Panc1 (cell line): Measurements from ENCODE around the gene UNC80.

ENCODE experiments used
- POLR2AphosphoS5 ChIP-seq: IDR thresholded peaks from 2 replicates; pipeline ENCODE4 v1.6.1; 2012; ENCODE audit warnings: mild to moderate bottlenecking, low read depth, low read length, moderate library complexity
- SIN3A ChIP-seq: IDR thresholded peaks from 2 replicates; pipeline ENCODE4 v1.6.1; 2012; ENCODE audit warnings: low read depth, mild to moderate bottlenecking, low read length, moderate library complexity, borderline replicate concordance; ENCODE audit not compliant: insufficient read depth
- TCF7L2 ChIP-seq: IDR thresholded peaks from 2 replicates; pipeline ENCODE4 v1.6.1; 2011; ENCODE audit warnings: mild to moderate bottlenecking, low read depth, low read length, inconsistent platforms
- TF ChIP-seq, protein P1 (sequence below): fragments of 450-650 bp; IDR thresholded peaks from 2 replicates; pipeline ENCODE4 v1.5.1; 2017; ENCODE audit warnings: mild to moderate bottlenecking
- TF ChIP-seq, protein P2 (sequence below), 2 experiments: IDR thresholded peaks; 2 replicates each; pipeline ENCODE4 v1.6.1; 2011 to 2012; ENCODE audit warnings: low read depth in 2 of 2, control low read depth in 1 of 2, low read length in 1 of 2, mild to moderate bottlenecking in 1 of 2, moderate library complexity in 1 of 2; ENCODE audit not compliant: insufficient read depth in 1 of 2

DNA sequence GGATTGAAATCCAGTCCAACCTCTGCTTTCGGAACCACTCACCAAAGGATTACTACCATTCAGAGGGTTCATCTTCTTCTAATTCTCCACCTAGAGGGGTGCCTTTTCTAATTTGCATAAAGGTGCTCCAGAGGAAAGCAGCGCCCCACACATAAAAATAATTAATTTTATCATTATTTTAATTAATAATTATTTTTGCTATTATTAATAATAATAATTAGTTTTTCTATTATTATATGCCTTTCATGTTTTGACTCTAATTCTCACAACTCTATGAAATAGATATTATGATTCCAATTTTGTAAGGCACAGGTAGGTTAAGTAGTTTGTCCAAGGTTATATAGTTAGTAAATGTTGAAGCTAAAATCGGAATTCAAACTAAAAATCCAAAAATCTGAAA lies 51.9 kb downstream of the UNC80 start:
- TF ChIP-seq, protein P1, sequence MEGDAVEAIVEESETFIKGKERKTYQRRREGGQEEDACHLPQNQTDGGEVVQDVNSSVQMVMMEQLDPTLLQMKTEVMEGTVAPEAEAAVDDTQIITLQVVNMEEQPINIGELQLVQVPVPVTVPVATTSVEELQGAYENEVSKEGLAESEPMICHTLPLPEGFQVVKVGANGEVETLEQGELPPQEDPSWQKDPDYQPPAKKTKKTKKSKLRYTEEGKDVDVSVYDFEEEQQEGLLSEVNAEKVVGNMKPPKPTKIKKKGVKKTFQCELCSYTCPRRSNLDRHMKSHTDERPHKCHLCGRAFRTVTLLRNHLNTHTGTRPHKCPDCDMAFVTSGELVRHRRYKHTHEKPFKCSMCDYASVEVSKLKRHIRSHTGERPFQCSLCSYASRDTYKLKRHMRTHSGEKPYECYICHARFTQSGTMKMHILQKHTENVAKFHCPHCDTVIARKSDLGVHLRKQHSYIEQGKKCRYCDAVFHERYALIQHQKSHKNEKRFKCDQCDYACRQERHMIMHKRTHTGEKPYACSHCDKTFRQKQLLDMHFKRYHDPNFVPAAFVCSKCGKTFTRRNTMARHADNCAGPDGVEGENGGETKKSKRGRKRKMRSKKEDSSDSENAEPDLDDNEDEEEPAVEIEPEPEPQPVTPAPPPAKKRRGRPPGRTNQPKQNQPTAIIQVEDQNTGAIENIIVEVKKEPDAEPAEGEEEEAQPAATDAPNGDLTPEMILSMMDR = no peak
- TF ChIP-seq POLR2AphosphoS5 (no peak), SIN3A (no peak), TCF7L2 (no peak)
- TF ChIP-seq, protein P2, sequence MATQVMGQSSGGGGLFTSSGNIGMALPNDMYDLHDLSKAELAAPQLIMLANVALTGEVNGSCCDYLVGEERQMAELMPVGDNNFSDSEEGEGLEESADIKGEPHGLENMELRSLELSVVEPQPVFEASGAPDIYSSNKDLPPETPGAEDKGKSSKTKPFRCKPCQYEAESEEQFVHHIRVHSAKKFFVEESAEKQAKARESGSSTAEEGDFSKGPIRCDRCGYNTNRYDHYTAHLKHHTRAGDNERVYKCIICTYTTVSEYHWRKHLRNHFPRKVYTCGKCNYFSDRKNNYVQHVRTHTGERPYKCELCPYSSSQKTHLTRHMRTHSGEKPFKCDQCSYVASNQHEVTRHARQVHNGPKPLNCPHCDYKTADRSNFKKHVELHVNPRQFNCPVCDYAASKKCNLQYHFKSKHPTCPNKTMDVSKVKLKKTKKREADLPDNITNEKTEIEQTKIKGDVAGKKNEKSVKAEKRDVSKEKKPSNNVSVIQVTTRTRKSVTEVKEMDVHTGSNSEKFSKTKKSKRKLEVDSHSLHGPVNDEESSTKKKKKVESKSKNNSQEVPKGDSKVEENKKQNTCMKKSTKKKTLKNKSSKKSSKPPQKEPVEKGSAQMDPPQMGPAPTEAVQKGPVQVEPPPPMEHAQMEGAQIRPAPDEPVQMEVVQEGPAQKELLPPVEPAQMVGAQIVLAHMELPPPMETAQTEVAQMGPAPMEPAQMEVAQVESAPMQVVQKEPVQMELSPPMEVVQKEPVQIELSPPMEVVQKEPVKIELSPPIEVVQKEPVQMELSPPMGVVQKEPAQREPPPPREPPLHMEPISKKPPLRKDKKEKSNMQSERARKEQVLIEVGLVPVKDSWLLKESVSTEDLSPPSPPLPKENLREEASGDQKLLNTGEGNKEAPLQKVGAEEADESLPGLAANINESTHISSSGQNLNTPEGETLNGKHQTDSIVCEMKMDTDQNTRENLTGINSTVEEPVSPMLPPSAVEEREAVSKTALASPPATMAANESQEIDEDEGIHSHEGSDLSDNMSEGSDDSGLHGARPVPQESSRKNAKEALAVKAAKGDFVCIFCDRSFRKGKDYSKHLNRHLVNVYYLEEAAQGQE (IDR thresholded peaks at IDR 0.05; ENCODE audit: insufficient read depth in 1 of 2, low read depth in 2 of 2, low read length in 1 of 2) = no peak
